Hepatocyte (in vitro differentiated cells): ENCODE results near the gene SPOCD1. TPM values are rescaled to one million over a fixed set of nuclear protein-coding genes. Genes with fewer than 3 reads are reported as not detected.

Source experiments
- DNase-seq: peaks from one replicate; pipeline ENCODE4 v3.0.0-alpha.2; 2016; ENCODE audit warnings: low spot score
- H2AFZ ChIP-seq: fragments of 200-600 bp; sonication (generic); 2 replicates; pipeline ENCODE4 v1.6.0; 2016; ENCODE audit warnings: antibody characterized with exemption, mild to moderate bottlenecking
- H3K27ac ChIP-seq: fragments of 200-600 bp; sonication (generic); 2 replicates; pipeline ENCODE4 v1.5.1; 2016; ENCODE audit warnings: mild to moderate bottlenecking
- H3K27me3 ChIP-seq: fragments of 200-600 bp; sonication (generic); 2 replicates; pipeline ENCODE4 v1.6.1; 2016
- H3K36me3 ChIP-seq: fragments of 200-600 bp; sonication (generic); replicated peaks from 2 replicates; pipeline ENCODE4 v1.5.1; 2016; ENCODE audit warnings: low read depth; ENCODE audit not compliant: insufficient read depth
- H3K4me1 ChIP-seq: fragments of 200-600 bp; sonication (generic); 2 replicates; pipeline ENCODE4 v1.5.1; 2016; ENCODE audit warnings: mild to moderate bottlenecking, moderate library complexity; ENCODE audit not compliant: insufficient read depth
- H3K4me2 ChIP-seq: fragments of 200-600 bp; sonication (generic); 2 replicates; pipeline ENCODE4 v1.6.0; 2016
- H3K4me3 ChIP-seq: fragments of 200-600 bp; sonication (generic); 2 replicates; pipeline ENCODE4 v1.5.1; 2016; ENCODE audit warnings: mild to moderate bottlenecking
- H3K79me2 ChIP-seq: fragments of 200-600 bp; sonication (generic); 2 replicates; pipeline ENCODE4 v1.6.0; 2017; ENCODE audit warnings: mild to moderate bottlenecking
- H3K9me2 ChIP-seq: fragments of 200-600 bp; sonication (generic); replicated peaks from 2 replicates; pipeline ENCODE4 v1.6.0; 2017; ENCODE audit warnings: mild to moderate bottlenecking; ENCODE audit not compliant: insufficient read depth
- H3K9me3 ChIP-seq: fragments of 200-600 bp; sonication (generic); 2 replicates; pipeline ENCODE4 v1.5.1; 2016; ENCODE audit warnings: low read depth, mild to moderate bottlenecking
- H4K20me1 ChIP-seq: fragments of 200-600 bp; sonication (generic); 2 replicates; pipeline ENCODE4 v1.6.0; 2016; ENCODE audit warnings: mild to moderate bottlenecking; ENCODE audit not compliant: insufficient read depth, poor library complexity, severe bottlenecking
- CTCF ChIP-seq: fragments of 200-600 bp; sonication (generic); IDR thresholded peaks from 2 replicates; pipeline ENCODE4 v1.5.1; 2016; ENCODE audit warnings: antibody characterized with exemption, mild to moderate bottlenecking; ENCODE audit not compliant: poor library complexity
- EZH2 ChIP-seq: fragments of 200-600 bp; sonication (generic); IDR thresholded peaks from 2 replicates; pipeline ENCODE4 v1.6.1; 2016; ENCODE audit warnings: antibody characterized with exemption, mild to moderate bottlenecking, borderline replicate concordance
- EZH2phosphoT487 ChIP-seq: fragments of 200-600 bp; sonication (generic); IDR thresholded peaks from one replicate; pipeline ENCODE4 v1.6.1; 2018; ENCODE audit warnings: antibody characterized with exemption, mild to moderate bottlenecking, low read depth, moderate library complexity; ENCODE audit not compliant: unreplicated experiment, severe bottlenecking
- WGBS: methylation state at CpG from one replicate; pipeline ENCODE4 v1.1.6; 2016; ENCODE audit warnings: low lambda C conversion rate; ENCODE audit errors: missing lambda C conversion rate; 5-methylcytosine and 5-hydroxymethylcytosine counted together
- polyA plus RNA-seq: library from polyadenylated mRNA; unstranded; fragments of >200 nt; fragmentation: Nextera tagmentation; extraction: Ambion mirVana; gene quantifications from 2 replicates; pipeline ENCODE4 v1.2.1, GENCODE V29; 2016
- total RNA-seq: library from RNA; depleted of rRNA; stranded (reverse); fragments of >200 nt; gene quantifications from 2 replicates; pipeline ENCODE4 v1.2.3, GENCODE V29; 2014

SPOCD1 gene
- total and polyA plus RNA-seq, 2 experiments from 2014 or later, result 1.4 to 2.8 TPM

- no peak for TF ChIP-seq EZH2phosphoT487
- TF ChIP-seq CTCF, result no peak
- TF ChIP-seq EZH2, result no peak
- Histone ChIP-seq H3K9me3 (no peaks in the 10 kb centered on the region), H3K4me3 (no peak overlapping the region), H2AFZ (no peak overlapping the region), H4K20me1 (no peaks in the 10 kb centered on the region), H3K27me3 (no peaks in the 10 kb centered on the region), H3K9me2 (no peaks in the 10 kb centered on the region), H3K4me1 (peaks cover 64% of the 10 kb centered on the region), H3K79me2 (no peaks in the 10 kb centered on the region), H3K27ac (no peak overlapping the region), H3K4me2 (no peak overlapping the region), H3K36me3 (no peaks in the 10 kb centered on the region)
- DNase-seq, result no peak
- 89% methylated on average over 5 of the region's 5 CpGs for WGBS
Observed at GRCh38 chr1:31751822-31752241, 64.0 kb downstream of the SPOCD1 start.

GRCh38 chr1:31750858-31751510, 64.8 kb downstream of the SPOCD1 start:
- Histone ChIP-seq H3K4me2 (no peak overlapping the region), H3K27me3 (no peaks in the 10 kb centered on the region)
- no peak for DNase-seq

DNA sequence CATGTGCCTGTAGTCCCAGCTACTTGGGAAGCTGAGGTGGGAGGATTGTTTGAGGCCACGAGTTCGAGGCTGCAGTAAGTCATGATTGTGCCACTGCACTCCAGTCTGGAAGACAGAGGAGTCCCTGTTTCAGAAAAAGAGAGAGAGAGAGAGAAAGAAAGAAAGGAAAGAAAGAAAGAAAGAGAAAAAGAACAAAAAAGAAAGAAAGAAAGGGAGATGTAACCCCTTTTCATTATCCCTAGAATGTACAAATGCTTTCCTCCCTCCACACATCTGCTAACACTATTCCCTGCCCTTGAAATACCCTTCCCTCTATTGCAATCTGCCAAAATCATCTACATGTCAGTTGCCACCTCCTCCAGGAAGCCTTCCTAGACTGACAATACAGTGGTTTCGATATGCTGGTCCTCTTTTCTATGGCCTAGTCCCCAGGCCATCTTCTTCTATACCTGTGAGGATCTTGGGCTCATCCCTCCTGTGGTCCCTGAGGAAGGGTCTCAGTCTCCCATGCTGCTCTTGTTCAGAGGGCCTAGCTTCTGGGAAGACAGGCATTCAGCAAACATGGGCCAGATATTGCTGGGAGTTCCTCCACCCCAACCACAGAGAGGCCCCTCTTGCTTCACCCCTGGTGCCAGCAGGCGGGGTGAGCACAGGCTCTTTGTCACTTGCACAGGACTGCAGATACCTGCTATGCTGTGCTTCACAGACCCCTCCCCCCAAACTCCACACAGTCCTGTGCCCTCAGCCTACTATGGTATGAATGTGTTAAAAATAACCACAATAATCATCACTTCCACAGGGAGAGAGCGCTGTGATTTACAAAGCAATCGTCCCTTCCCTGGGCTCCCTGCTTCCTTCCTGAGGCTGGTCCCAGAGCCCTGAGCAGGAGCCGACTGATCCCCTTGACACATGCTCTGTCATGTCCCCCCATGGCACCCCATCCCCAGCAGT, 65.8 kb downstream of the SPOCD1 start:
- Histone ChIP-seq H3K27me3 (no peaks in the 10 kb centered on the region), H3K4me3 (no peak overlapping the region), H3K79me2 (no peaks in the 10 kb centered on the region), H3K4me2 (no peak overlapping the region), H3K27ac (no peak overlapping the region), H3K36me3 (no peaks in the 10 kb centered on the region), H3K9me3 (no peaks in the 10 kb centered on the region), H3K9me2 (no peaks in the 10 kb centered on the region), H3K4me1 (peaks cover 77% of the 10 kb centered on the region), H2AFZ (no peak overlapping the region), H4K20me1 (no peaks in the 10 kb centered on the region)
- 87% methylated on average over 7 of the region's 7 CpGs for WGBS
- TF ChIP-seq EZH2 (no peak), EZH2phosphoT487 (no peak)
- DNase-seq, result no peak

More at GRCh38 chr1:31750858-31751510, 64.8 kb downstream of the SPOCD1 start:
- Histone ChIP-seq H3K79me2 (no peaks in the 10 kb centered on the region), H3K9me3 (no peaks in the 10 kb centered on the region), H3K36me3 (no peaks in the 10 kb centered on the region), H3K9me2 (no peaks in the 10 kb centered on the region), H3K4me1 (peaks cover 72% of the 10 kb centered on the region), H4K20me1 (no peaks in the 10 kb centered on the region), H3K4me3 (no peak overlapping the region), H3K27ac (no peak overlapping the region), H2AFZ (no peak overlapping the region)
- WGBS, result 62% methylated on average over 11 of the region's 11 CpGs
- TF ChIP-seq EZH2 (no peak), EZH2phosphoT487 (no peak), CTCF (no peak)

DNA sequence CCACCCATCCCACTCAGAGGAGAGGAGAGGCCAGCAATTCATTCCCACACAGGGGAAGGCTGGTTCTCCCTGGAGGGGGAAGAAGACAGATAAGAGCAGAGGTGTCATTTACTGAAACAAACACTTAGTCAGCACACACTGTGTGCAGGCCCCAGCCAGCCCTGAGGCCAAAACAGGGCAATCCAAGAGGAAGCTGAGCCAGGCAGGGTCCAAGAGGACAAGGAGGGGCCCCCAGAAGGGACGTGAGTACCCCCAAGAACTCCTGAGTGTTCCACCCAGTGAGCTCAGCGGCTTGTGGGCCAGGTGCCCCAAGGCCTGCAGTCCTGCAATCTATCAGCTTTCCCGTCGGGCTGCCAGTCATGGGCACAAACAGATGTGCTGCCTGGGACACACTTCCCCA, 67.5 kb downstream of the SPOCD1 start:
- TF ChIP-seq CTCF, result no peak
- no peak for TF ChIP-seq EZH2
- no peak for TF ChIP-seq EZH2phosphoT487
- Histone ChIP-seq H3K4me2 (peak overlapping the region; percentile 42), H2AFZ (no peak overlapping the region), H3K4me1 (peaks cover 67% of the 10 kb centered on the region), H4K20me1 (no peaks in the 10 kb centered on the region), H3K4me3 (no peak overlapping the region), H3K27ac (peak overlapping the region; percentile 88), H3K9me2 (no peaks in the 10 kb centered on the region), H3K9me3 (no peaks in the 10 kb centered on the region), H3K27me3 (no peaks in the 10 kb centered on the region), H3K79me2 (no peaks in the 10 kb centered on the region), H3K36me3 (no peaks in the 10 kb centered on the region)
- 46% methylated on average over 4 of the region's 4 CpGs for WGBS
- DNase-seq, result peak; percentile 72
